ENCODE data around the gene TOM1L1.

The TOM1L1 gene

DNA sequence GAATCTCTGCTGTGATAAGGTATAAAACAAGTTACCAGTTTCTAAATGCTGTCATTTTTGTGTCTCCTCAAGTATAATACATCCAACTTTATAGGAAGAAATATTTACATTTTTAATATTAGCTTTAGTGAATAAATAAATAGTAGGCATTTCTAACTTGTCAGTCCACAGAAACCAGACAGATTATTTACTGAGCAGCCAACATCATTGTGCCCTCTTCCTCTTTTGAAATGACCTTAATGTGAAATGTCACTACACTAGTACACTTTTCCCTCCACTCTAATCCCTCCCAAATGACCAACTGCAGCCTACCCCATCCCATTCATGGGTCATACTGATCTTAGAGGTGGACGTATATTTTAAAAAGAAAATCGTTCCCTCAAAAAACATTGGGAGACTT, 77.1 kb downstream of the TOM1L1 start:
- Histone ChIP-seq H3K27me3 (ENCODE audit: control insufficient read depth in 5 of 5, insufficient read depth in 4 of 5, low read length in 5 of 5) (no peaks in the 10 kb centered on the region), H3K4me1 (ENCODE audit: control insufficient read depth in 5 of 5, insufficient read depth in 5 of 5, low read length in 5 of 5) (no peaks in the 10 kb centered on the region), H3K9me3 (ENCODE audit: control insufficient read depth in 5 of 5, low read length in 5 of 5) (peaks cover 0 to 6% (median 5%) of the 10 kb centered on the region in 5 donors), H3K36me3 (ENCODE audit: control insufficient read depth in 5 of 5, insufficient read depth in 5 of 5, low read length in 5 of 5) (no peaks in the 10 kb centered on the region), H3K4me3 (ENCODE audit: low read depth in 1 of 5, low read length in 5 of 5) (no peak overlapping the region), H3K9ac (ENCODE audit: low read length in 5 of 5) (no peak overlapping the region), H3K27ac (ENCODE audit: low read depth, low read length) (no peak overlapping the region)

DNA sequence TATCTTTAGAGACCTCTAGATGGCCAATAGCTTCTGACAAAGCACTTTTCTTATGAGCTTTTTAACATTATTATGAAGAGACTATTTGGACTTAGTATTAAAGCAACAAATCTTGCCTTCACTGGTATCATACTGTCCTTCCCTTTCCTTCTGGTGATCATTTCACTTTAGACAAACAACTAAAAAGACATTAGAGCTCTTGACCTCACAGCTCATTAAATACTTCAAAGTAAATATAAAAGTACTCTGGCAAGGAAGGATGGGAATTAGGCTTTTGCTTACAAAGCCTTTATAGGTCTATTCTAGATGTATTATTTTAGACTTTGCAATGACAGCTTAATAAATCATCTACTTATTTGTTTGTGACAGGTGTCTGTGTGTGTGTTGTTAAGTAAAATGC, 79.0 kb downstream of the TOM1L1 start:
- Histone ChIP-seq H3K4me1 (ENCODE audit: control insufficient read depth in 5 of 5, insufficient read depth in 5 of 5, low read length in 5 of 5) (no peaks in the 10 kb centered on the region), H3K27me3 (ENCODE audit: control insufficient read depth in 5 of 5, insufficient read depth in 4 of 5, low read length in 5 of 5) (no peaks in the 10 kb centered on the region), H3K27ac (ENCODE audit: low read depth, low read length) (no peak overlapping the region), H3K36me3 (ENCODE audit: control insufficient read depth in 5 of 5, insufficient read depth in 5 of 5, low read length in 5 of 5) (no peaks in the 10 kb centered on the region), H3K9ac (ENCODE audit: low read length in 5 of 5) (no peak overlapping the region), H3K4me3 (ENCODE audit: low read depth in 1 of 5, low read length in 5 of 5) (no peak overlapping the region), H3K9me3 (ENCODE audit: control insufficient read depth in 5 of 5, low read length in 5 of 5) (peaks cover 0 to 6% (median 5%) of the 10 kb centered on the region in 5 donors)

DNA sequence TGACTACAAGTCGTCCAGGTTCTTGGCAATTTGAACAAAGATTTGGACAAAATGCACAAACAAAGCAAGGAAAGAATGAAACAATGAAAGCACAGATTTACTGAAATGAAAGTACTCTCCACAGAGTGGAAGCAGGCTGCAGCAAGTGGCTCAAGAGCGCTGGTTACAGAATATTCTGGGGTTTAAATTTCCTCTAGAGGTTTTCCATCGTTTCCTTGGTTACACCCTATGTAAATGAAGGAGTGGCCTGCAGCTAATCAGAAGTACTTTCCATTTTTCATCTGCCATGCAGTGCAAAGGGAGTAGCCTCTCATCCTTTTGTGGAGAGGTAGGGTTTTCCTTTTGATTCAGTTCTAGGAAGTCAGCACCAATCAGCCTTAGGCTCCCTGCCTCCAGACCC, 79.7 kb downstream of the TOM1L1 start:
- Histone ChIP-seq H3K9ac (ENCODE audit: low read length in 5 of 5) (no peak overlapping the region), H3K27me3 (ENCODE audit: control insufficient read depth in 5 of 5, insufficient read depth in 4 of 5, low read length in 5 of 5) (no peaks in the 10 kb centered on the region), H3K36me3 (ENCODE audit: control insufficient read depth in 5 of 5, insufficient read depth in 5 of 5, low read length in 5 of 5) (no peaks in the 10 kb centered on the region), H3K4me1 (ENCODE audit: control insufficient read depth in 5 of 5, insufficient read depth in 5 of 5, low read length in 5 of 5) (no peaks in the 10 kb centered on the region), H3K9me3 (ENCODE audit: control insufficient read depth in 5 of 5, low read length in 5 of 5) (peaks cover 0 to 6% (median 5%) of the 10 kb centered on the region in 5 donors), H3K27ac (ENCODE audit: low read depth, low read length) (no peak overlapping the region), H3K4me3 (ENCODE audit: low read depth in 1 of 5, low read length in 5 of 5) (no peak overlapping the region)

DNA sequence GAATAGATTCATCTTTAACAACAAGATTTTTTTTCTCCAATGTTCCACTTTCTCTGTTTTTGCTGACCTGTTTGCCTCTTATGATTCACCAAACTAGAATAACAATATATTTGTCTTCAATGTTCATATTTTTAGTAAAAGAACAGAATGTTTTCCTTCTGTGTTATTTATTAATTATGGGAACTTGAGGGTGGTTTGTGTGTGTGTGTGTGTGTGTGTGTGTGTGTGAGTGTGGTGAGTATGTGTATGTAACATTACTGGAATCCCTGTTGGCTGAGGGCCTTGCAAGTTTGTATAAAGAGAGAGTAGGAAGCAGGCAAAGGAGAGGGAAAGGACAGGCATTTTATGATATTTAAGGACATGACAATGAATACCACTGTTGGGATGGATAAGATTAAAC, 81.7 kb downstream of the TOM1L1 start:
- H3K4me3 ChIP-seq (ENCODE audit: low read depth in 1 of 5, low read length in 5 of 5) = no peak overlapping the region
- no peak overlapping the region for H3K27ac ChIP-seq (ENCODE audit: low read depth, low read length)

DNA sequence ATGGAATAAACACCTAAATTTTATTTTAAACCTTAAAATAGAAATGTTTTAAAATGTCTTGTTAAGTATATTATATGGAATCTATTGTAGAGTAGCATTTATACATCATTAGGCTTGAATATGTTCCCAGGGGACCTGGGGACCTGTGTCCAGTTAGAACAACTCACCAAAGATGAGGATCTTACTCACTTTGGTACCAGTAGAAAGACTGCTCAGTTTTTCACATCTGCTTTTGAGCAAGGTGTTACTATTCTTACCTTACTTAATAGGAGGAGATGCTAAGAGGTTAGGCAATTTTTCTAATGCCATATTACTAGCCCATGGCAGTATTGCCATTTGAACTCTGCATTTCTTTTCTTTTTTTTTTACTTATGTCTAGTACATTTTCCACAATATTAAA, 82.6 kb downstream of the TOM1L1 start:
- Histone ChIP-seq H3K4me1 (ENCODE audit: control insufficient read depth in 5 of 5, insufficient read depth in 5 of 5, low read length in 5 of 5) (no peaks in the 10 kb centered on the region), H3K36me3 (ENCODE audit: control insufficient read depth in 5 of 5, insufficient read depth in 5 of 5, low read length in 5 of 5) (no peaks in the 10 kb centered on the region), H3K9ac (ENCODE audit: low read length in 5 of 5) (no peak overlapping the region), H3K4me3 (ENCODE audit: low read depth in 1 of 5, low read length in 5 of 5) (no peak overlapping the region), H3K9me3 (ENCODE audit: control insufficient read depth in 5 of 5, low read length in 5 of 5) (peaks cover 0 to 6% (median 5%) of the 10 kb centered on the region in 5 donors), H3K27me3 (ENCODE audit: control insufficient read depth in 5 of 5, insufficient read depth in 4 of 5, low read length in 5 of 5) (no peaks in the 10 kb centered on the region), H3K27ac (ENCODE audit: low read depth, low read length) (no peak overlapping the region)

More for the DNA sequence above, 81.7 kb downstream of the TOM1L1 start:
- Histone ChIP-seq H3K36me3 (ENCODE audit: control insufficient read depth in 5 of 5, insufficient read depth in 5 of 5, low read length in 5 of 5) (no peaks in the 10 kb centered on the region), H3K9me3 (ENCODE audit: control insufficient read depth in 5 of 5, low read length in 5 of 5) (peaks cover 0 to 6% (median 5%) of the 10 kb centered on the region in 5 donors), H3K4me1 (ENCODE audit: control insufficient read depth in 5 of 5, insufficient read depth in 5 of 5, low read length in 5 of 5) (no peaks in the 10 kb centered on the region), H3K27me3 (ENCODE audit: control insufficient read depth in 5 of 5, insufficient read depth in 4 of 5, low read length in 5 of 5) (no peaks in the 10 kb centered on the region), H3K9ac (ENCODE audit: low read length in 5 of 5) (no peak overlapping the region)

DNA sequence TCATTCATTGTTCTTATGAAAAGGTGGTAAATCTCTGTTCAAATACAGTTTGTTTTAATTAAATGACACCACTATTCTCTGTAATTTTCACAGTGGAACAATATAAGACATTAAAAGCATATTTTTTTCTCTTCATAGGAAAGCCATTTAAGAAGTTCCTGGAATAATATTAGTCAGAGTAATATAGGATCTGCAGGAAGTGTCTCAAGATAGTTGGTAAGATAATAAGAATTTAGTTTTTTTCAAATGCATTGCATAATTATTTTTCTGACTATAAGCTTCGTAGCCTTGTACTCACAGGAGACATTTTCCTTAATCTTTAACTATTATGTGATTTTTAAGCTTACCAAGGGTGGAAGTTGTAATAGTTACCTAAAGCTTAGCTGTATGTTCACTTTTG, 84.8 kb downstream of the TOM1L1 start:
- H3K9me3 ChIP-seq (ENCODE audit: control insufficient read depth in 5 of 5, low read length in 5 of 5) = peaks cover 0 to 3% (median 2%) of the 10 kb centered on the region in 5 donors
- no peak overlapping the region for H3K27ac ChIP-seq (ENCODE audit: low read depth, low read length)
- no peaks in the 10 kb centered on the region for H3K27me3 ChIP-seq (ENCODE audit: control insufficient read depth in 5 of 5, insufficient read depth in 4 of 5, low read length in 5 of 5)
- no peaks in the 10 kb centered on the region for H3K4me1 ChIP-seq (ENCODE audit: control insufficient read depth in 5 of 5, insufficient read depth in 5 of 5, low read length in 5 of 5)
- H3K36me3 ChIP-seq (ENCODE audit: control insufficient read depth in 5 of 5, insufficient read depth in 5 of 5, low read length in 5 of 5) = no peaks in the 10 kb centered on the region
- no peak overlapping the region for H3K9ac ChIP-seq (ENCODE audit: low read length in 5 of 5)
- no peak overlapping the region for H3K4me3 ChIP-seq (ENCODE audit: low read depth in 1 of 5, low read length in 5 of 5)

DNA sequence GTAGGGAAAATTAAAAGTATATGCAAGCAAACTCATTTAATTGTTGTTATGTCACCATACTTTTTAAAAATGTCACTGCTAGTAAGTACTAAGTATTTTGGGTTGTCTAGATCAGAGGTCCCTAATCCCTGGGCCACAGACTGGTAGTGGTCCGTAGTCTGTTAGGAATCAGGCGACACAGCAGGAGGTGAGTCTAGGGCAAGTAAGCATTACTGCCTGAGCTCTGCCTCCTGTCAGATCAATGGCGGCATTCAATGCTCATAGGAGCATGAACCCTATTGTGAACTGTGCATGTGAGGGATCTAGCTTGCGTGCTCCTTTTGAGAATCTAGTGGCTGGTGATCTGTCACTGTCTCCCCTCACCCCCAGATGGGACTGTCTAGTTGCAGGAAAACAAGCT, 89.5 kb downstream of the TOM1L1 start:
- Histone ChIP-seq H3K4me3 (ENCODE audit: low read depth in 1 of 5, low read length in 5 of 5) (no peak overlapping the region), H3K4me1 (ENCODE audit: control insufficient read depth in 5 of 5, insufficient read depth in 5 of 5, low read length in 5 of 5) (no peaks in the 10 kb centered on the region), H3K27ac (ENCODE audit: low read depth, low read length) (no peak overlapping the region), H3K9ac (ENCODE audit: low read length in 5 of 5) (no peak overlapping the region), H3K27me3 (ENCODE audit: control insufficient read depth in 5 of 5, insufficient read depth in 4 of 5, low read length in 5 of 5) (no peaks in the 10 kb centered on the region), H3K9me3 (ENCODE audit: control insufficient read depth in 5 of 5, low read length in 5 of 5) (no peaks in the 10 kb centered on the region), H3K36me3 (ENCODE audit: control insufficient read depth in 5 of 5, insufficient read depth in 5 of 5, low read length in 5 of 5) (peaks cover 0 to 3% (median 0%) of the 10 kb centered on the region in 5 donors)

DNA sequence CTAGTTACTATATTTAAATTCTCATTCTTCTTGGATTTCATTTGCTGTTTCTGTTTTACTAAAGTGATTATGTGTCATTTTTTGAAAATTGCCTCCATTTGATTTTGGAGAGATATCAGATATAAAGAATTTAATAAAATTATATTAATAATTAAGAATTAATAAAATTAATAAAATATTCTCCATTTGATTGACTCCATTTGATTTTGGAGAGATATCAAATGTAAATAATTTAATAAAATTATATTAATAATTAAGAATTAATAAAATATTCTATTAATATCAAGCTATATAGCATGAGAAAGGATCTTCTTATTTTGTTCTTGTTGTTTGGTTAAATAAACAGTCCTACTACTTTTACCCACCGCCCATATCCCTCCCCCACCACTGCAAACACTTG, 90.9 kb downstream of the TOM1L1 start:
- Histone ChIP-seq H3K27me3 (ENCODE audit: control insufficient read depth in 5 of 5, insufficient read depth in 4 of 5, low read length in 5 of 5) (no peaks in the 10 kb centered on the region), H3K9ac (ENCODE audit: low read length in 5 of 5) (no peak overlapping the region)

DNA sequence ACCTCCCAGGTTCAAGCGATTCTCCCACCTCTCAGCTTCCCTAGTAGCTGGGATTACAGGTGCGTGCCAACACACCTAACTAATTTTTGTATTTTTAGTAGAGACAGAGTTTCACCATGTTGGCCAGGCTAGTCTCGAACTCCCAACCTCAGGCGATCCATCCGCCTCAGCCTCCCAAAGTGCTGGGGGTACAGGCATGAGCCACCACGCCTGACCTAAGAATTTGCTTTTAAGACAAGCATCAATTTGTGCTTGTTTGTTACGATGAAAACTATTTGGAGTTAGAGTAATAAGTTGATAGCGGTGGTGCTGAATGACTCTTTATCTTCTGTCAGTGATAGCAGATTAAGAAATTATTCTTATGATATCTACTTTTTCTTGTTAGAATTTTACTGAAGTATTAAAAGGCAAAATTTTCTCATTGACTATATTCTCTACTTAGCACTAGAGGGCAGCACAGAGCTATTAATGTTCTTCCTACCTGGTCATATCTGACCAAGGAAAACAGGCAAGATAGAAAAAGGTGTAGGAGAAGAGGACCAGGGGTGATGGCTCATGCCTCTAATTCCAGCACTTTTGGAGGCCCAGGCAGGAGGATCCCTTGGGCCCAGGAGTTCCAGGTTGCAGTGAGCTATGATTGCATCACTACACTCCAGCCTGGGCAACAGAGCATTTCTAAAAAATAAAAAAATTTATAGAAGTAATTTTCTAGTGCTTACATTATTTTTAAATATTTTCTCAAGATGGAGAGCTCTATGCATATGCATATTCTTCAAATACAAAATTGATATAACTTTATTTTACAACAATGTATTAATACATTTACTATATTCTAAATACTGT, 92.4 kb downstream of the TOM1L1 start:
- Histone ChIP-seq H3K27me3 (ENCODE audit: control insufficient read depth in 5 of 5, insufficient read depth in 4 of 5, low read length in 5 of 5) (no peaks in the 10 kb centered on the region), H3K27ac (ENCODE audit: low read depth, low read length) (no peak overlapping the region), H3K4me3 (ENCODE audit: low read depth in 1 of 5, low read length in 5 of 5) (no peak overlapping the region), H3K9ac (ENCODE audit: low read length in 5 of 5) (no peak overlapping the region), H3K4me1 (ENCODE audit: control insufficient read depth in 5 of 5, insufficient read depth in 5 of 5, low read length in 5 of 5) (no peaks in the 10 kb centered on the region), H3K9me3 (ENCODE audit: control insufficient read depth in 5 of 5, low read length in 5 of 5) (no peaks in the 10 kb centered on the region), H3K36me3 (ENCODE audit: control insufficient read depth in 5 of 5, insufficient read depth in 5 of 5, low read length in 5 of 5) (peaks cover 0 to 3% (median 0%) of the 10 kb centered on the region in 5 donors)

More for the DNA sequence above, 90.9 kb downstream of the TOM1L1 start:
- Histone ChIP-seq H3K27ac (ENCODE audit: low read depth, low read length) (no peak overlapping the region), H3K36me3 (ENCODE audit: control insufficient read depth in 5 of 5, insufficient read depth in 5 of 5, low read length in 5 of 5) (peaks cover 0 to 3% (median 0%) of the 10 kb centered on the region in 5 donors), H3K4me1 (ENCODE audit: control insufficient read depth in 5 of 5, insufficient read depth in 5 of 5, low read length in 5 of 5) (no peaks in the 10 kb centered on the region), H3K9me3 (ENCODE audit: control insufficient read depth in 5 of 5, low read length in 5 of 5) (no peaks in the 10 kb centered on the region), H3K4me3 (ENCODE audit: low read depth in 1 of 5, low read length in 5 of 5) (no peak overlapping the region)

DNA sequence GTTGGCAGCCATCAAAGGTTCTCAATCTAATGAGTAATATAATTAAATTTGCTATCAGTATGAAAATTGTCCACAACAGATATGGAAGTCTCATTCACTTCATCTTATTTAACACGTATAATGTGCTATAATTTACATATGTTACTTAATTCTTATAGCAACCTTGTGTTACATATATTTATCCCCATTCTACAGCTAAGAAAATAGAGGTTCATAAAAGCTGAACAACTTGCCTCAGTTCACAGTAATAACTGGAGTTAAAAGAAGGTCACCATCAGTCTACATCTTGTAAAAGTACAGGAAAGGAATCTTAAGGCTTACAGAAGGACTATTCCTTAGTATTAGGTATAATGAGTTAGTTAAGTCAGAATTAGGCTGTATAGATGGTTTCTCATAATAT, 95.8 kb downstream of the TOM1L1 start:
- Histone ChIP-seq H3K36me3 (ENCODE audit: control insufficient read depth in 5 of 5, insufficient read depth in 5 of 5, low read length in 5 of 5) (peaks cover 0 to 6% (median 0%) of the 10 kb centered on the region in 5 donors), H3K4me3 (ENCODE audit: low read depth in 1 of 5, low read length in 5 of 5) (no peak overlapping the region), H3K27ac (ENCODE audit: low read depth, low read length) (no peak overlapping the region), H3K9ac (ENCODE audit: low read length in 5 of 5) (no peak overlapping the region), H3K4me1 (ENCODE audit: control insufficient read depth in 5 of 5, insufficient read depth in 5 of 5, low read length in 5 of 5) (no peaks in the 10 kb centered on the region), H3K9me3 (ENCODE audit: control insufficient read depth in 5 of 5, low read length in 5 of 5) (no peaks in the 10 kb centered on the region), H3K27me3 (ENCODE audit: control insufficient read depth in 5 of 5, insufficient read depth in 4 of 5, low read length in 5 of 5) (no peaks in the 10 kb centered on the region)

Data from subcutaneous abdominal adipose tissue (tissue), 5 donors.